Measurements from ENCODE around the gene C5orf34. TPM values are rescaled to one million over a fixed set of nuclear protein-coding genes. Genes with fewer than 3 reads are reported as not detected.
"Not testable (repeated sequence)": the region's sequence is repeated elsewhere in the genome, so short reads cannot be mapped to it uniquely, and the experiment has no call there.

Gene C5orf34
- total RNA-seq, 2 experiments from 2014 or later, result 7.9 to 9.5 TPM

- POLR2A ChIA-PET, CTCF ChIA-PET: not testable (repeated sequence)
Measured at GRCh38 chr5:43465455-43465854, 49.5 kb downstream of the C5orf34 start.

- POLR2A ChIA-PET, result no interaction called here
- CTCF ChIA-PET, result no interaction called here
Measured at GRCh38 chr5:43461066-43461465, 53.9 kb downstream of the C5orf34 start.

GRCh38 chr5:43456556-43456955, 58.4 kb downstream of the C5orf34 start:
- ChIA-PET CTCF (no interaction called here), POLR2A (no interaction called here)

- CTCF ChIA-PET, POLR2A ChIA-PET: not testable (repeated sequence)
Measured at GRCh38 chr5:43441575-43441974, 73.4 kb downstream of the C5orf34 start.

- ChIA-PET CTCF (no interaction called here), POLR2A (no interaction called here)
Measured at GRCh38 chr5:43437062-43437660, 77.8 kb downstream of the C5orf34 start.

Other genes starting within 250 kb of the C5orf34 start
- gene HMGCS1, start 201.7 kb downstream of the C5orf34 start, total RNA-seq, result 10 to 100 TPM; 91.4 to 93.3 TPM
- gene CCL28, start 102.8 kb downstream of the C5orf34 start, total RNA-seq, result 10 to 100 TPM; 10.7 to 12.1 TPM
- gene TMEM267, start 31.3 kb downstream of the C5orf34 start, total RNA-seq, result 10 to 100 TPM; 21.3 to 23.2 TPM
- gene PAIP1, start 41.9 kb upstream of the C5orf34 start, total RNA-seq, result 10 to 100 TPM; 51.2 to 56.2 TPM
- gene NNT, start 88.0 kb upstream of the C5orf34 start, total RNA-seq, result 10 to 100 TPM; 79.3 to 79.4 TPM

Measured in activated CD8-positive, alpha-beta memory T cell treated with anti-CD3 and anti-CD28 coated beads for 36 hours (primary cell).